ENCODE results near the gene PHF21B. TPM values are rescaled to one million over a fixed set of nuclear protein-coding genes. Genes with fewer than 3 reads are reported as not detected.

Gene PHF21B
- total RNA-seq, 2 experiments from 2014 or later: 0.92 to 1.1 TPM

DNA sequence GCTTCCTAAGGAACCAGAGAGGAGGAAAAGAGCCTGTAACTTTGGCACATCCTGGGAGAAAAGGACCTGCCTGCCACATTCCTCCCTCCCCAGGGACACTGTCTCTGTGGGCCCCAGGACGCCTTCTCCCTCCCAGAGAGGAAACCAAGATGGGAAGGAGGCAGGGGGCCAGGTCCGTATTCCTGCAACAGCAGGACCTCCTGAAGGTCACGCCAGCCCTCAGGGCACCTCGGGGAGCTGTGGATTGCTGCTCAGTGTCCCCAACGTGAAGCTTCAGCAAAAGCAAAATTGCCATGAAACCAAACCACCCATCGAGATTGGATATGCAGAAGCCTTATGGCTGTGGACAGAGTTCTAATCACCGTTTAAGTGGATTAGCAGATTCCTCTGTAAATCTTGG lies 170.7 kb downstream of the PHF21B start:
- ChIA-PET CTCF (no interaction called here), POLR2A (no interaction called here)
- ATAC-seq: no peak
- Mint-ChIP-seq H3K4me1 (ENCODE audit: low read depth) (no peaks in the 10 kb centered on the region), H3K27me3 (peaks cover 3% of the 10 kb centered on the region), H3K27ac (no peak overlapping the region), H3K4me3 (no peak overlapping the region), H3K9me3 (peaks cover 8% of the 10 kb centered on the region), H3K36me3 (ENCODE audit: low read depth) (no peaks in the 10 kb centered on the region)
- intact Hi-C loops (cut with micrococcal nuclease): no loop called here
- TF ChIP-seq, protein P1, sequence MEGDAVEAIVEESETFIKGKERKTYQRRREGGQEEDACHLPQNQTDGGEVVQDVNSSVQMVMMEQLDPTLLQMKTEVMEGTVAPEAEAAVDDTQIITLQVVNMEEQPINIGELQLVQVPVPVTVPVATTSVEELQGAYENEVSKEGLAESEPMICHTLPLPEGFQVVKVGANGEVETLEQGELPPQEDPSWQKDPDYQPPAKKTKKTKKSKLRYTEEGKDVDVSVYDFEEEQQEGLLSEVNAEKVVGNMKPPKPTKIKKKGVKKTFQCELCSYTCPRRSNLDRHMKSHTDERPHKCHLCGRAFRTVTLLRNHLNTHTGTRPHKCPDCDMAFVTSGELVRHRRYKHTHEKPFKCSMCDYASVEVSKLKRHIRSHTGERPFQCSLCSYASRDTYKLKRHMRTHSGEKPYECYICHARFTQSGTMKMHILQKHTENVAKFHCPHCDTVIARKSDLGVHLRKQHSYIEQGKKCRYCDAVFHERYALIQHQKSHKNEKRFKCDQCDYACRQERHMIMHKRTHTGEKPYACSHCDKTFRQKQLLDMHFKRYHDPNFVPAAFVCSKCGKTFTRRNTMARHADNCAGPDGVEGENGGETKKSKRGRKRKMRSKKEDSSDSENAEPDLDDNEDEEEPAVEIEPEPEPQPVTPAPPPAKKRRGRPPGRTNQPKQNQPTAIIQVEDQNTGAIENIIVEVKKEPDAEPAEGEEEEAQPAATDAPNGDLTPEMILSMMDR (IDR thresholded peaks at IDR 0.05): no peak
- DNase-seq: no peak

GRCh38 chr22:44838316-44839016 lies 171.3 kb downstream of the PHF21B start:
- ATAC-seq: no peak
- Mint-ChIP-seq H3K27me3 (peaks cover 3% of the 10 kb centered on the region), H3K4me3 (no peak overlapping the region), H3K4me1 (ENCODE audit: low read depth) (no peaks in the 10 kb centered on the region), H3K9me3 (peaks cover 8% of the 10 kb centered on the region), H3K27ac (no peak overlapping the region), H3K36me3 (ENCODE audit: low read depth) (no peaks in the 10 kb centered on the region)
- DNase-seq: no peak
- ChIA-PET POLR2A (no interaction called here), CTCF (no interaction called here)
- intact Hi-C loops (cut with micrococcal nuclease): no loop called here
- TF ChIP-seq, protein P1 (IDR thresholded peaks at IDR 0.05): no peak

DNA sequence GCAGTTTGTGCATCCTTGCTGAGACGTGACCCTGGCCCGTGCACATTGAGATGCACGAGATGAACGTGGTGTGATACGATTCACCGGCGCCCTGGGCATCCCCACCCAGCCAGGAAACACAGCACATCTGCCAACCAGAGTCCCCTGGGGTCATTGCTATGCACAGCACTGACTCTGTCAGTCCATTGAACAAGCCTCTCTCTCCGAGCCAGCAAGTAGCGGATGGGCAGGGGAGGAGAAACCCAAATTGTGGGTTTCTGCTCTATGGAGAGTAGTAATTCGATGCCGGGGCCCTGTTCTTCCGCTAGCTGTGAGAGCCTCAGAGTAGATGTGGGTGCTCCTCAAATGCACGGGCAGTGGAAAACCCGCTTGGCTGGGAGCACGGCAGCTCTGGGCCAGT lies 172.3 kb downstream of the PHF21B start:
- intact Hi-C loops (cut with micrococcal nuclease): no loop called here
- peaks cover 8% of the 10 kb centered on the region for H3K9me3 Mint-ChIP-seq
- peaks cover 3% of the 10 kb centered on the region for H3K27me3 Mint-ChIP-seq

GRCh38 chr22:44834065-44834464 lies 175.7 kb downstream of the PHF21B start:
- H3K9me3 Mint-ChIP-seq: peaks cover 8% of the 10 kb centered on the region
- peaks cover 3% of the 10 kb centered on the region for H3K27me3 Mint-ChIP-seq
- no peak overlapping the region for H3K4me3 Mint-ChIP-seq
- TF ChIP-seq, protein P1 (IDR thresholded peaks at IDR 0.05): no peak
- CTCF ChIA-PET: no interaction called here
- H3K4me1 Mint-ChIP-seq (ENCODE audit: low read depth): no peaks in the 10 kb centered on the region
- no peak overlapping the region for H3K27ac Mint-ChIP-seq
- no peak for ATAC-seq
- intact Hi-C loops (cut with micrococcal nuclease): no loop called here
- no peak for DNase-seq
- POLR2A ChIA-PET: no interaction called here
- no peaks in the 10 kb centered on the region for H3K36me3 Mint-ChIP-seq (ENCODE audit: low read depth)

More for the DNA sequence above, 172.3 kb downstream of the PHF21B start:
- Mint-ChIP-seq H3K36me3 (ENCODE audit: low read depth) (no peaks in the 10 kb centered on the region), H3K27ac (no peak overlapping the region), H3K4me1 (ENCODE audit: low read depth) (no peaks in the 10 kb centered on the region), H3K4me3 (no peak overlapping the region)
- ChIA-PET POLR2A (no interaction called here), CTCF (no interaction called here)
- TF ChIP-seq, protein P1 (IDR thresholded peaks at IDR 0.05): no peak
- no peak for DNase-seq
- ATAC-seq: no peak

- DNase-seq (no peak), ATAC-seq (no peak)
- CTCF ChIA-PET: no interaction called here
- Mint-ChIP-seq H3K27ac (no peak overlapping the region), H3K9me3 (peaks cover 8% of the 10 kb centered on the region), H3K4me3 (no peak overlapping the region), H3K27me3 (peaks cover 11% of the 10 kb centered on the region), H3K4me1 (ENCODE audit: low read depth) (no peaks in the 10 kb centered on the region), H3K36me3 (ENCODE audit: low read depth) (no peaks in the 10 kb centered on the region)
- intact Hi-C loops (cut with micrococcal nuclease): no loop called here
- TF ChIP-seq, protein P1 (IDR thresholded peaks at IDR 0.05): no peak
- POLR2A ChIA-PET: no interaction called here
Observed at GRCh38 chr22:44831885-44832284, 177.9 kb downstream of the PHF21B start.

Other genes starting within 250 kb of the PHF21B start
- gene NUP50, start 153.9 kb upstream of the PHF21B start, total RNA-seq: 100 to 1,000 TPM; 123 to 133 TPM
- gene KIAA0930, start 230.9 kb upstream of the PHF21B start, total RNA-seq: 10 to 100 TPM; 38.4 to 40.4 TPM

Data from activated CD8-positive, alpha-beta T cell treated with anti-CD3 and anti-CD28 coated beads for 36 hours (primary cell).